Osteocyte (in vitro differentiated cells): ENCODE measurements around the gene SERPINC1. TPM values are rescaled to one million over a fixed set of nuclear protein-coding genes. Genes with fewer than 3 reads are reported as not detected.
A peak's percentile ranks its signal among the peaks of the same experiment; 100 is the strongest.
"Not testable (repeated sequence)": the region's sequence is repeated elsewhere in the genome, so short reads cannot be mapped to it uniquely, and the experiment has no call there.

Source experiments
- DNase-seq: peaks from one replicate; pipeline ENCODE4 v3.0.0; 2021; ENCODE audit warnings: mixed read lengths; ENCODE audit not compliant: unreplicated experiment; ENCODE audit errors: extremely low spot score
- H3K27ac Mint-ChIP-seq: one replicate; pipeline ENCODE4 v1.8.0; 2021; ENCODE audit warnings: mild to moderate bottlenecking, mixed read lengths; ENCODE audit not compliant: unreplicated experiment
- H3K27me3 Mint-ChIP-seq: one replicate; pipeline ENCODE4 v1.8.0; 2021; ENCODE audit warnings: mixed read lengths; ENCODE audit not compliant: unreplicated experiment
- H3K36me3 Mint-ChIP-seq: one replicate; pipeline ENCODE4 v1.8.0; 2021; ENCODE audit warnings: mixed read lengths; ENCODE audit not compliant: unreplicated experiment
- H3K4me1 Mint-ChIP-seq: one replicate; pipeline ENCODE4 v1.8.0; 2021; ENCODE audit warnings: mixed read lengths; ENCODE audit not compliant: unreplicated experiment
- H3K4me3 Mint-ChIP-seq: one replicate; pipeline ENCODE4 v1.8.0; 2021; ENCODE audit warnings: mild to moderate bottlenecking, moderate library complexity, mixed read lengths; ENCODE audit not compliant: unreplicated experiment
- H3K9me3 Mint-ChIP-seq: one replicate; pipeline ENCODE4 v1.8.0; 2021; ENCODE audit warnings: mixed read lengths; ENCODE audit not compliant: unreplicated experiment
- total RNA-seq: library from RNA; stranded (reverse); gene quantifications from 2 replicates; pipeline ENCODE4 v1.2.1, GENCODE V29; 2021
- TF ChIP-seq, protein P1 (sequence below): fragments of 200-600 bp; sonication (generic); IDR thresholded peaks from 2 replicates; pipeline ENCODE4 v1.5.0; 2021; ENCODE audit warnings: antibody characterized with exemption, mild to moderate bottlenecking, moderate library complexity

SERPINC1 gene
- total RNA-seq, 1 donor from 2014 or later = 0.40 TPM

DNA sequence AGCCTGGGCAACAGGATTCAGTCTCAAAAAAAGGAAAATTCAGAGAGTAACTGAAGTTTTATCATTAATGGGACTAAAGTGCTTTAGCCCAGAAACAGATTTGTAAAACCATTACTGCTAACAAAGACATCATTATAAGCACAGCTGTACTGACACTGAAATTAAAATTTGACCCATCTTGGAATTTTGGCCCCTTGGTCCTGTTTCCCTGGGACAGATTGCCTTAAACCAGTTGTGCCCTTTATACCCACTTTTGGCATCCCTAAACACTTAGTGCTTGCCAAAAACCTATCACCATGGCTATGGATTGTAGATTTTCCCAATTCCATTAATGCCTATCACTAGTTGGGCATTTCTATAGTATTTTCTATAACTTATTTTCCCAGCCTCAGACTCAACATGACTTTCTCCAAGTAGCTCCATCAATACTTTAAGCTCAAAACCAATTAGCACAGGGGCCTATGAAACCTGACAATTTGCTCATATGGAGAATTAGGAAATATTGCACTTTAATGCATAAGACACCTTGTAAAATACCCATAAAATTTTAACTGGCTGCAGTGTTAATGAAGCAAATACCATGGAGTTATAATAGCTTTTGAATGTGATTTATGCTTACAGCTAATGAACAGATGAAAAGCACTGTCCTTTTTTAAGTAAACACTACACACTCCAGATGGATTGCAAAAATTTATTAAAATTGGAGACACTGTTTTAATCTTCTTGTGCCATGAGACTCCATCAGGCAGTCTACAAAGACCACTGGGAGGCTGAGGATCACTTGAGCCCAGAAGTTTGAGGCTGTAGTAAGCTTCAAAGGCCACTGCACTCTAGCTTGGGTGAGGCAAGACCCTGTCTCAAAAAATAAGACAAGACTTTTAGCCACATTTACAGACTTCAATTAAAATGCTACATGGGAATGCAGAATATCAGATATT lies 53.6 kb downstream of the SERPINC1 start:
- H3K27me3 Mint-ChIP-seq = no peaks in the 10 kb centered on the region

DNA sequence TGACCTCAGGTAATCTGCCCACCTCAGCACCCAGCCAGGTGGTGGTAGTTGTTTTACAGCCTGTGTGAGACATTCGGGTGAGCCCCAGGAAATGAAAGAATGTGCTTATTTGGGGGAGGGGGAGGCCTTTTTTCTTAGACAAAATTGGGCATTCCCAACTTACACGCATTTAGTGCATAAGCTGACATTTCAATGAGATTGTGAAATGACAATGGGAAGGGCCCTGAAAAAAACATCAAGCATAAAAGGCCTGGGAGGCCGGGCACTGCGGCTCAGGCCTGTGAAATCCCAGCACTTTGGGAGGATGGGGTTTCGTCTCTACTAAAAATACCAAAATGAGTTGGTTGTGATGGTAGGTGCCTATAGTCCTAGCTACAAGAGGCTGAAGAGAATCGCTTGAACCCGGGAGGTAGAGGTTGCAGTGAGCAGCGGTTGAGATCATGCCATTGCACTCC lies 54.3 kb downstream of the SERPINC1 start:
- Mint-ChIP-seq H3K27me3 (no peaks in the 10 kb centered on the region), H3K27ac (no peak overlapping the region), H3K4me3 (no peak overlapping the region), H3K4me1 (peaks cover 24% of the 10 kb centered on the region), H3K9me3 (no peaks in the 10 kb centered on the region), H3K36me3 (peaks cover 46% of the 10 kb centered on the region)
- TF ChIP-seq, protein P1, sequence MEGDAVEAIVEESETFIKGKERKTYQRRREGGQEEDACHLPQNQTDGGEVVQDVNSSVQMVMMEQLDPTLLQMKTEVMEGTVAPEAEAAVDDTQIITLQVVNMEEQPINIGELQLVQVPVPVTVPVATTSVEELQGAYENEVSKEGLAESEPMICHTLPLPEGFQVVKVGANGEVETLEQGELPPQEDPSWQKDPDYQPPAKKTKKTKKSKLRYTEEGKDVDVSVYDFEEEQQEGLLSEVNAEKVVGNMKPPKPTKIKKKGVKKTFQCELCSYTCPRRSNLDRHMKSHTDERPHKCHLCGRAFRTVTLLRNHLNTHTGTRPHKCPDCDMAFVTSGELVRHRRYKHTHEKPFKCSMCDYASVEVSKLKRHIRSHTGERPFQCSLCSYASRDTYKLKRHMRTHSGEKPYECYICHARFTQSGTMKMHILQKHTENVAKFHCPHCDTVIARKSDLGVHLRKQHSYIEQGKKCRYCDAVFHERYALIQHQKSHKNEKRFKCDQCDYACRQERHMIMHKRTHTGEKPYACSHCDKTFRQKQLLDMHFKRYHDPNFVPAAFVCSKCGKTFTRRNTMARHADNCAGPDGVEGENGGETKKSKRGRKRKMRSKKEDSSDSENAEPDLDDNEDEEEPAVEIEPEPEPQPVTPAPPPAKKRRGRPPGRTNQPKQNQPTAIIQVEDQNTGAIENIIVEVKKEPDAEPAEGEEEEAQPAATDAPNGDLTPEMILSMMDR = no peak
- no peak for DNase-seq

More for the DNA sequence above, 53.6 kb downstream of the SERPINC1 start:
- DNase-seq = no peak
- no peak overlapping the region for H3K27ac Mint-ChIP-seq
- peaks cover 24% of the 10 kb centered on the region for H3K4me1 Mint-ChIP-seq
- H3K9me3 Mint-ChIP-seq = no peaks in the 10 kb centered on the region
- H3K4me3 Mint-ChIP-seq = no peak overlapping the region
- TF ChIP-seq, protein P1 = no peak
- H3K36me3 Mint-ChIP-seq = peaks cover 42% of the 10 kb centered on the region

DNA sequence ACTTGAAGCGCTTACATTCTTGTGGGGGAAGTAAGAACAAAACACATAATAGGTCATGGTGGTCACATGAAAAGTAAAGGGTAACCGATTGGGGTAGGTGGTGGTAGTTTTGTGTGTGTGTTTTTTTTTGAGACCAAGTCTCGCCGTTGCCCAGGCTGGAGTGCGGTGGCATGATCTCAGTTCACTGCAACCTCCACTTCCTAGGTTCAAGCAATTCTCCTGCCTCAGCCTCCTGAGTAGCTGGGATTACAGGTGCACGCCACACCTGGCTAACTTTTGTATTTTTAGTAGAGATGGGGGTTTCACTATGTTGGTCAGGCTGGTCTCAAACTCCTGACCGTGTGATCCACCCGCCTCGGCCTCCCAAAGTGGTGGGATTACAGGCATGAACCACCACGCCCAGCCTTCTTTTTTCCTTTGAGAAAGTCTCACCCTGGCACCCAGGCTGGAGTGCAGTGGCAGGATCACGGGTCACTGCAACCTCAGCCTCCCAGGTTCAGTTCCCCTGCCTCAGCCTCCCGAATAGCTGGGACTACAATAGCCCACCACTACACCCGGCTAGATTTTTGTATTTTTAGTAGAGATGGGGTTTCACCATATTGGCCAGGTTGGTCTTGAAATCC lies 54.9 kb downstream of the SERPINC1 start:
- H3K27ac Mint-ChIP-seq, H3K4me3 Mint-ChIP-seq, H3K9me3 Mint-ChIP-seq, DNase-seq, H3K27me3 Mint-ChIP-seq: not testable (repeated sequence)
- Mint-ChIP-seq H3K4me1 (peaks cover 24% of the 10 kb centered on the region), H3K36me3 (peaks cover 50% of the 10 kb centered on the region)

DNA sequence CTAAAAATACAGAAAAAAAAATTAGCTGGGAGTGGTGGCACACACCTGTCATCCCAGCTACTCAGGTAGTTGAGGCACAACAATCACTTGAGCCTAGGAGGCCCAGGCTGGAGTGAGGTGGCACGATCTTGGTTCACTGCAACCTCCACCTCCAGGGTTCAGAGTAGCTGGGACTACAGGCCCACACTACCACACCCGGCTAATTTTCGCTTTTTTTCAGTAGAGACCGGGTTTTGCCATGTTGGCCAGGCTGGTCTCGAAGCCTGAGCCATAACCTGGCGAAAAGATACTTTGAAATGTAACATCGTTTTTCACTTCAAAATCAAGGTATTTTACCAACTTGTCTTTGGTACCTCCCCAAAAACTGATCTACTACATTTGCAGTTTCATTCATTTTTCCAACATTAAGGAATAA lies 55.4 kb downstream of the SERPINC1 start:
- no peaks in the 10 kb centered on the region for H3K9me3 Mint-ChIP-seq
- H3K4me3 Mint-ChIP-seq = no peak overlapping the region
- no peak overlapping the region for H3K27ac Mint-ChIP-seq
- TF ChIP-seq, protein P1 = no peak
- no peaks in the 10 kb centered on the region for H3K27me3 Mint-ChIP-seq
- peaks cover 49% of the 10 kb centered on the region for H3K36me3 Mint-ChIP-seq
- no peak for DNase-seq
- peaks cover 22% of the 10 kb centered on the region for H3K4me1 Mint-ChIP-seq

DNA sequence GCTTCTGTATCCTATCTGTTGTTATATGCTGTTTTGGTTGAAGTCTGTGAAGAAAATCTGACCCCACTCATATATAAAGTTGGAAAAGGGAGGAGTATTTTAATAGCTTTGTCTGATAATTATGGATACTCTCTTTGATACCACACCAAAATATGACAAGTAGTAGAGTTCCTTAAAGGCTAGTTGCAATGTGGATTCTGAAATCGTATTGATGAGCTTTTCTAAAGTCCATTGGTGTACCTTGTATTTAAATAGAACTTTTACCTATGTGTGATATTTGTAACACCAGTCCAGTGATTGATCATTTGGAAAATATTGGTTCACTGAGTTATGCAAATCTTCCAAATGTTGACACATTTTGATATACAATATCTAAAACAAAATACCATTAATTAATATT lies 57.1 kb downstream of the SERPINC1 start:
- Mint-ChIP-seq H3K4me1 (peaks cover 5% of the 10 kb centered on the region), H3K27ac (peak overlapping the region; percentile 50), H3K36me3 (peaks cover 38% of the 10 kb centered on the region), H3K4me3 (no peak overlapping the region), H3K27me3 (no peaks in the 10 kb centered on the region), H3K9me3 (no peaks in the 10 kb centered on the region)
- TF ChIP-seq, protein P1 = no peak
- no peak for DNase-seq

DNA sequence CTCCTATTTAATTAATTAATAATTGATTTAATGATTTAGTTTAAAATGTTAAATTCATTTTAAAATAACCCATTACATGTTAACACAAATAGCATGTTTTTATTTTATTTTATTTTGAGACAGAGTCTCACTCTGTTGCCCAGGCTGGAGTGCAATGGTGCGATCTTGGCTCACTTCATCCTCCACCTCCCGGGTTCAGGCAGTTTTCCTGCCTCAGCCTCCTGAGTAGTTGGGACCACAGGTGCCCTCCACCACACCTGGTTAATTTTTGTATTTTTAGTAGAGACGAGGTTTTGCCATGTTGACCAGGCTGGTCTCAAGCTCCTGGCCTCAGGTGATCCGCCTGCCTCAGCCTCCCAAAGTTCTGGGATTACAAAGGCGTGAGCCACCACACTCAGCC lies 57.6 kb downstream of the SERPINC1 start:
- H3K4me1 Mint-ChIP-seq, H3K9me3 Mint-ChIP-seq, H3K4me3 Mint-ChIP-seq, H3K27ac Mint-ChIP-seq, DNase-seq, H3K27me3 Mint-ChIP-seq: not testable (repeated sequence)
- H3K36me3 Mint-ChIP-seq = peaks cover 38% of the 10 kb centered on the region
